HG03139 (cell line): ENCODE measurements around the gene BCL2A1.
A peak's percentile ranks its signal among the peaks of the same experiment; 100 is the strongest.
"Not testable (repeated sequence)": the region's sequence is repeated elsewhere in the genome, so short reads cannot be mapped to it uniquely, and the experiment has no call there.

Source experiments
- ATAC-seq: cut with Tn5 transposase; IDR thresholded peaks from one replicate; pipeline ENCODE4 v1.9.1; 2021; ENCODE audit not compliant: unreplicated experiment

The BCL2A1 gene

DNA sequence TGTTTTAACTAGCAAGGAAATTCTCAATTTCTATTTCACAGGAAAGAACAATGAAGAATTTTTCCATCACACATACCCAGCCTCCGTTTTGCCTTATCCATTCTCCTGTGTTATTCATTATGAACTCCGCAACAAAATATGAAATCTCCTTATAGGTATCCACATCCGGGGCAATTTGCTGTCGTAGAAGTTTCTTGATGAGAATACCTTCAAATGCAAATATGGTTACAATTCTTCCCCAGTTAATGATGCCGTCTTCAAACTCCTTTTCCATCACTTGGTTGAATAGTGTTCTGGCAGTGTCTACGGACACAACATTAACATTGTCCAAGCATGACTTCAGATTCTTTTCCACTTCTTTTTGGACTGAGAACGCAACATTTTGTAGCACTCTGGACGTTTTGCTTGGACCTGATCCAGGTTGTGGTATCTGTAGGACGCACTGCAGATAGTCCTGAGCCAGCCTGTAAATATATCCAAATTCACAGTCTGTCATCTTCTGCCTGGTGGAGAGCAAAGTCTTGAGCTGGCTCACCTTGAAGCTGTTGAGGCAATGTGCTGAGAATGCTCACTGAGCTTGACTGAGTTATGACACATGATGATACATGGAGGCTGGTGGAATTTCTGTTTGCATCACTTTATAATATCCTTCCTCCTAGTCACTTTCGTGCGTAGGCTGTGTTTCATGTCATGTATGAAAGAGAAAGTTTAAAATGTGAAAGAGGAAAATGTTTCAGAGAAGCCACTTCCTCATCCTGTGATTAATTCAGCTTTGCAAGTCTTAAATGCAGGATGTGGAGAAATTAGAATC is at the start of gene BCL2A1:
TSS of gene BCL2A1 (minus strand) at position 573 of the 811 bp plus-strand sequence. CDS start at position 496, 77 bp downstream.
- peak; percentile 63 for ATAC-seq

DNA sequence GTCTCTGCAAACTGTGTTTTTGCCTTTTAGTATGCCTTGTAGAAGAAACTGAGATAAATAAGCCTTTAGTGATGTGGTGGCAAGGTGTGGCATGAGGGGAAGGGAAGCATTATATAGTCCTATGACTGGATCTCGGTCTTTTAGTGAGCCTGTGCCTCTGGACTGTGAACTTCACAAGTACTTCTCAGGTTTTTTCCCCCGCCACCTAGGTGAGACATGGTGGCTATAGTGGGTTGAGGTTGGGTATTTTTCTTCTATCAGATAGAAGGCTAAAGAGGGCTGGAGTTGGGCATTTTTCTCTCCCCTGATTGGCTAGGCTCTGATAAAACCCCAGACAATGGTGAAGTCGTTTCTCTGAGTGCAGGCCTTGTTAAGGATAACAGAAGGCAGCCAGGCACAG is 49.7 kb upstream of the BCL2A1 start:
- no peak for ATAC-seq

DNA sequence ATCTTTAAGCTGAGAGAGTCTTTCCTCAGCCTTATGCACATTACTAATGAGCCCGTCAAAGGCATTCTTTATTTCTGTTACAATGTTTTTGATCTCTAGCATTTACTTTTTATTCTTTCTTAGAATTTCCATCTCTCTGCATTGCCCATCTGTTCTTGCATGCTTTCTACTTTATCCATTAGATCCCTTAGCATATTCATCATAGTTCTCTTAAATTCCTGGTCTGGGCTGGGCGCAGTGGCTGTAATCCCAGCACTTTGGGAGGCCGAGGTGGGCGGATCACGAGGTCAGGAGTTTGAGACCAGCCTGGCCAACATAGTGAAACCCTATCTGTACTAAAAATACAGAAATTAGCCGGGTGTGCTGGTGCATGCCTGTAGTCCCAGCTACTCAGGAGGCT is 49.2 kb upstream of the BCL2A1 start:
- not testable (repeated sequence) for ATAC-seq

DNA sequence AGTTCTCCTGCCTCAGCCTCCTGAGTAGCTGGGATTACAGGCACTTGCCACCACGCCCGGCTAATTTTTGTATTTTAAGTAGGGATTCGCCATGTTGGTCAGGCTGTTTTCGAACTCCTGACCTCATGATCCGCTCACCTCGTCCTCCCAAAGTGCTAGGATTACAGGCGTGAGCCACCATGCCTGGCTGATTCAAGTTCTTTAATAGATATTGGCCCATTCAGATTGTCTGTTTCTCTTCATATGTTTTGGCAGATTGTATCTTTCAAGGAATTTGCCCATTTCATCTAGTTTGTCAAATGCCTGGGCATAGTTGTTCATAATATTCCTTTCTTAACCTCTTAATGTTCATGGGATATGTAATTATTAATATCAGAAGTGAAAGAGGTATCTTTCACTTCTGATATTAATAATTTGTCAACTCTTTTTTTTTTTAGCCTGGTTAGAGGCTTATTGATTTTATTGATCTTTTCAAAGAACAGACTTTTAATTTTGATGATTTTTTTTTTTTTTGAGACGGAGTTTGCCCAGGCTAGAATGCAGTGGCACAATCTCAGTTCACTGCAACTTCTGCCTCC is 48.3 kb upstream of the BCL2A1 start:
- ATAC-seq: no peak

DNA sequence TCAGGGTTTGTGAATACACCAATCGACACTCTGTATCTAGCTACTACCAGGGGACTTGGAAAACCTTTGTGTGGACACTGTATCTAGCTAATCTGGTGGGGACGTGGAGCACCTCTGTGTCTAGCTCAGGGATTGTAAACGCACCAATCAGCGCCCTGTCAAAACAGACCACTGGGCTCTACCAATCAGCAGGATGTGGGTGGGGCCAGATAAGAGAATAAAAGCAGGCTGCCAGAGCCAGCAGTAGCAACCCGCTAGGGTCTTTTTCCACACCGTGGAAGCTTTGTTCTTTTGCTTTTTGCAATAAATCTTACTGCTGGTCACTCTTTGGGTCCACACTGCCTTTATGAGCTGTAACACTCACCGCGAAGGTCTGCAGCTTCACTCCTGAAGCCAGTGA is 46.1 kb upstream of the BCL2A1 start:
- ATAC-seq: not testable (repeated sequence)

DNA sequence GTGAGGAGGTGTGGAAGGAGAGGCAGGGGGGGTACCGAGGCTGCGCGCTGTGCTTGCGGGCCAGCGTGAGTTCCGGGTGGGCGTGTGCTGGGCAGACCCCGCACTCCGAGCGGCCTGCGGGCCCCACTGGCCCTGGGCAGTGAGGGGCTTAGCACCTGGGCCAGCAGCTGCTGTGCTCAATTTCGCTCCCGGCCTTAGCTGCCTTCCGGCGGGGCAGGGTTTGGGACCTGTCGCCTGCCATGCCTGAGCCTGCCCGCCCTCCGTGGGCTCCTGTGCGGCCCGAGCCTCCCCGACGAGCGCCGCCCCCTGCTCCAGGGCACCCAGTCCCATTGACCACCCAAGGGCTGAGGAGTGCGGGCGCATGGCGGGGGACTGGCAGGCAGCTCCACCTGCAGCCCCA is 45.5 kb upstream of the BCL2A1 start:
- not testable (repeated sequence) for ATAC-seq

DNA sequence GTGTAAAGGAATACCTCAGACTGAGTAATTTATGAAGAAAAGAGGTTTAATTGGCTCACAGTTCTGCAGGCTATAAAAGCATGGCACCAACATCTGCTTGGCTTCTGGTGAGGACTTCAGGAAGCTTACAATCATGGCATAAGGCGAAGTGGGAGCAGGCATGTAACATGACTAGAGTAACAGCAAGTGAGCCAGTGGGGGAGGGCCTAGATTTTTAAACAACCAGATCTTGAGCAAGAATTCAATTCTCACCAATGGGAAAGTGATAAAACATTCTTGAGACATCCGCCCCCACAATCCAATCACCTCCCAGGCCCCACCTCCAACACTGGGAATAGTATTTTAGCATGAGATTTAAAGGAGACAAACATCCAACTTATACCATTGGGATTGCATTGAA is 44.2 kb upstream of the BCL2A1 start:
- no peak for ATAC-seq

DNA sequence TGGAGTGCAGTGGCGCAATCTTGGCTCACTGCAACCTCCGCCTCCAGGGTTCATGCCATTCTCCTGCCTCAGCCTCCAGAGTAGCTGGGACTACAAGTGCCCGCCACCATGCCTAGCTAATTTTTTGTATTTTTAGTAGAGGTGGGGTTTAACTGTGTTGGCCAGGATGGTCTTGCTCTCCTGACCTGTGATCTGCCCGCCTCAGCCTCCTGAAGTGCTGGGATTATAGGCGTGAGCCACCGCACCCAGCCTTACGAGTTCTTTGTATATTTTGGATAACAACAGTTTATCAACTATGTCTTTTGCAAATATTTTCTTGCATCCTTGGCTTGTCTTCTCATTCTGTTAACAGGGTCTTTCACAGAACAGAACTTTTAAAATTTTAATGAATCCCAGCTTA is 43.2 kb upstream of the BCL2A1 start:
- not testable (repeated sequence) for ATAC-seq

DNA sequence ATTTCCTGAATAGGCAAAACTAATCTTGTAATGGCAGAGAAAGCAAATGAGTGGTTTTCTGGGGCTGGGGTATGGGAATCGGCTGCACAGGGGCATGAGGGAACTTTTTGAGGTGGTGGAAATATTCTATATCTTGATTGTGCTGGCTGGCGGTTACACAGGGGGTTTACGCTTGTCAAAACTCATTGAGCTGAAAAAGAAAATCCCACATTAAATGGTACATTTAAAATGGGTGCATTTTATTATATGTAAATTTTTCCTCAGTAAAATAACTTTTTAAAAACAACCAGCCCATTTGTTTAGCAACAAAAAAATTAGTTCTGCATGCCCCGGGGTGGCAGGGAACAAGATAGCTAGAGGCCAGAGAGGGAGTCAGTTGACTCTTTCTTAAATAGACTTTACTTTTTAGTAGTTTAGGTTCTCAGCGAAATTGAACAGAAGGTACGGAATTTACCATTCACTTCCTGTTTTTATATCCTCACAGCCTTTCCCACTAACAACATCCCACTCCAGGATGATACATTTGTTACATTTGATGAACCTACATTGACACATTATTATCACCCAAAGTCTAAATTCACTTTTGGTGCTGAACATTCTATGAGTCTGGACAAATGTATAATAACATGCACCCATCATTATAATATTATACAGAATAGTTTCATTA is 41.2 kb upstream of the BCL2A1 start:
- ATAC-seq: no peak

DNA sequence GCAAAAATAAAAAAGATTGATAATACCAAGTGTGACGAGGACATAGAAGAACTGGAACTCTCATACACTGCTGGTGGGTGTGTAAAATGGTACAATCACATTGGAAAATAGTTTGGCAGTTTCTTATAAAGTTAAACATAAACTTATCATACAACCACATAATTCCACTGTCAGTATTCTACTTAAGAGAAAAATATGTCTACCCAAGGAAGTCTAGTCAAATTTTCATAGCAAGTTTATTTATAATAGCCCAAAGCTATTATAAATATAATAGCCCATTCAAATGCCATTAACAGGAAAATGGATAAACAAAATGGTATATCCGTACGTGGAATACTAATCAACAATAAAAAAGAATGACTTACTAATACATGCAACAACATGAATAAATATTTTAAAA is 40.6 kb upstream of the BCL2A1 start:
- no peak for ATAC-seq

DNA sequence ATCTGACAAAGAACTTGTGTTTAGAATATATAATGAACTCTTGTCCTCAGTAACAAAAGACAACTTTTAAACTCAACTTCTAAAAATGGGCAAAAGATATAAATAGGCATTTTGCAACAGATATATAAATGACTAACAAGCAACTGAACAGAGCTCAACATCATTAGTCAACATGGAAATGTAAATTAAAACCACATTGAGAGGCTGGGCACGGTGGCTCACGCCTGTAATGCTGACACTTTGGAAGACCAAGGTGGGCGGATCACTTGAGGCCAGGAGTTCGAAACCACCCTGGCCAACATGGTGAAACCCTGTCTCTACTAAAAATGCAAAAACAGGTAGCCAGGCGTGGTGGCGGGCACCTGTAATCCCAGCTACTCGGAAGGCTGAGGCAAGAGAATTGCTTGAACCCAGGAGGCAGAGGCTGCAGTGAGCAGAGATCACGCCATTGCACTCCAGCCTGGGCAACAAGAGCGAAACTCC is 40.1 kb upstream of the BCL2A1 start:
- not testable (repeated sequence) for ATAC-seq

DNA sequence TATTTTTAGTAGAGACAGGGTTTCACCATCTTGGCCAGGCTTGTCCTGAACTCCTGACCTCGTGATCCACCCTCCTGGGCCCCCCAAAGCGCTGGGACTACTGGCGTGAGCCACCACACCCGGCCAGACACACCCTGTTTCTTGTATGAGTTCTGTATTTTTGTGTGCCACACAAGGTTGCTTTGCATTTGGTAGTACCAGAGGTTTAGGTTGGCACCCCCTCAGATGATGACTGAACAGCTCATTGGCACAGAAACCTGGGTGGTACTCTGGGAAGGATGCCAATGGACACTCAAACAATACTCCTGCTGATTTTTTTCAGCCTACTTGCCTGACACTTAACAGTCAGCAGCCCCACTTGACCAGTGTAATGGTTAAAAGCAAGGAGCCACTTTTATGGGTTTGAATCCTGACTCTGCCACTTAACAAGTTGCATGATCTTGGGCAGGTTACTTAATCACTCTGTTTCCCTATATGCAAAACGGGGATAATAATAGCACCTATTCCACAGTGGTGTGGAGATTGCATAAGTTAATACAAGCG is 39.2 kb upstream of the BCL2A1 start:
- ATAC-seq: no peak

DNA sequence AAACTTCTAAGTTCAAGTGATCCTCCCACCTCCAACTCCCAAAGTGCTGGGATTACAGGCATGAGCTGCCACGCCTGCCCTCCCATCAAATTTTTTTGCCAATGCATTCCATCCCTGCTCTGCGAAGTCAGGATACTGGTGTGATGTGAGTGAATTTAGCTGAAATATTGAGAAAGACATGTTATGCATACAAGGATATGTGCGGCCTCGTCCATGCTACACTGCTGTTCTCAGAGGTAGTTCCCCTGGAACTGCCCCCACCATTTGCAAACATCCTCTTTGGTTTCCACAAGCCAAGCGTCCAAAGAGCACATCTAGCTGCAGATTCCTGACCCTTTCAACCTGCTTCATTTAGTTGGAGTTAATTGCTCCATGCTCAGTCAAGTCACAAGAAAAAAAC is 36.5 kb upstream of the BCL2A1 start:
- ATAC-seq: no peak

DNA sequence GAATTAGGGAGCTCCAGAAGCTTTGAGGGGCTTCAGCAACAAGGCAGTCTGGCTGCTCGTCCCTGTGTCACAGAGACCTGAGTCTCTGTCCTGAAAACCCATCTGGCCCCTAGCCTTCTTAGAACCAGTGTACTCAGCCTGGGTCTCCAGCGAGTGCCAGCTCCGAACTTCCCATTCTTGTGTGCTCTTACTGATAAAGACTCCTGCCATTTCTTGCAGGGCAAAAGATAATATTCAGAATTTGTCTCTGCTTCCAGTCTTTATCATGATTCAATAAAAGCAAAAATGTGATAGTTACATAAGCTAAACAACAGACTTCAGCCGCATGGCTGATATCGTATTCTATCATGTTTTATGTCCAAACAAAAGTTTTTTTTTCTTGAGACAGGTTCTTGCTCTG is 36.0 kb upstream of the BCL2A1 start:
- no peak for ATAC-seq

DNA sequence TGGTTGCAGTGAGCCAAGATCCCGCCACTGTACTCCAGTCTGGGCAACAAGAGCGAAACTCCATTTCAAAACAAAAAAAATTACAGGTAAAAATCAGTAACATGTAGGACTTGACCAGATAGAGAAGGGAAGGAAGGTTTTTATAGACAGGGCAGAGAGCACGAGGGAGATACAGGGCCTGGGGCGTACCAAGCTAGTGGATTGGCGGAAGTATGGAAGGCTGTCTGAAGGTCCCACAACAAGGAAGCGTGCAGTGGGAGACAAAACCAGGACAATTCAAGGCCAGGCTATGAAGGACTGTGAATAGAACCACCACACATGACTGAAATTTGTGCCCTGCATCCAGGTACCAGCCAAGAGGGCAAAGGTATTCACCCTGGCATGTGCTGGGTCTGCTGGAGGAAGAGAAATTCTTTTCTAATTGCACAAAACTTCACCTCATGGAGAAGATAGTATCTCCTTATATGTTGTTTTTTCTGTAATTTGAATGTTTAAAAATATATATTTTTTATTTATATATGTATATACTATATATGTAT is 33.0 kb upstream of the BCL2A1 start:
- ATAC-seq: no peak

DNA sequence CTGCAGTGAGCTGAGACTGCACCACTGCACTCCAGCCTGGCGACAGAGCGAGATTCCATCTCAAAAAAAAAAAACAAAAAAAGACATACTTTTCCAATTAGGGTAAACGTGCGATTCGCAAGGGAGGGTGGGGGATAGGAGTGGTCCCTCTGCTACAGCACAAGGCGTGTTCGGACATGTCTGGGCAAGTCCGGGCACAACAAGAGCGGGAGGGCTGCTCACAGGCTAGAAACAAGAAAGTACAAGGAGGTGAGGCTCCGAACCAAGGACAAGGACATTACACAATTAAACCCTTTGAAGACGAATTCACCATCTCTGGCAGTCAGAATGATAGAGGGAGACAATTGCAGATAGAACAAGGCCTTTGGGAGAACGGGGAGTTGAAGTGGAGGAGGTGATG is 32.2 kb upstream of the BCL2A1 start:
- no peak for ATAC-seq

DNA sequence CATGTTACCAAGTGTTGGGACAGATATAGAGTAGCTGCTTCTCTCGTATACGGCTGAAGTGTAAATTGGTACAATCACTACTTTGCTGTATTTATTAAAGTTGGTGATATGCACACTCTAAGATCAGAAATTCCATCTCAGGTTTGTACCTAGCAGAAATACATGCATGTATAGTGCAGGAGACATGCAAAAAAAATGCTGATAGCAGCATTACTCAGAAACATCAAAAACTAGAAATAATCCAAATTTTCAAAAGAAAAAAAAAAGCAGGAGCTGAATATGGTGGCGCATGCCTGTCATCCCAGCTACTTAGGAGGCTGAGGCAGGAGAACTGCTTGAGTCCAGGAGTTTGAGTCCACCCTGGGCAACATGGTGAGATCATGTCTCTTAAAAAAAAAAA is 31.3 kb upstream of the BCL2A1 start:
- ATAC-seq: no peak

DNA sequence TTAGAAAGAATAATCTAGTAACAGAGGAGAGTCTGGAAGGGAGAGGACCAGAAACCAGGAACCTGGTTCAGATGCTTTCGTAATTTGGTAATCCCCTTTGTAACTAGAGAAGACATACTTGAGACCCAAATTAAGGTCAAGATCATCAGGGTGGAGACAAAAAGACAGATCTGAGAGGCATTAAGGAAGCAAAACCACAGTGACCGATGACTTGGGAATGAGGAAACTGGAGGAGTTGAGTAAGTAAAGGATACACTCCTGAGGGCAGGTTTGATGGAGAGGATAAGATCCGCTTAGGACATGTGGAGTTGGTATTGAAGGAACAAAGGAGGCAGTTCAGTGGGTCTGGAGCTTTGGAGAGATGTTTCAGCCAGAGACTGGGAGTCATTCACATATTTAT is 23.6 kb upstream of the BCL2A1 start:
- ATAC-seq: no peak

DNA sequence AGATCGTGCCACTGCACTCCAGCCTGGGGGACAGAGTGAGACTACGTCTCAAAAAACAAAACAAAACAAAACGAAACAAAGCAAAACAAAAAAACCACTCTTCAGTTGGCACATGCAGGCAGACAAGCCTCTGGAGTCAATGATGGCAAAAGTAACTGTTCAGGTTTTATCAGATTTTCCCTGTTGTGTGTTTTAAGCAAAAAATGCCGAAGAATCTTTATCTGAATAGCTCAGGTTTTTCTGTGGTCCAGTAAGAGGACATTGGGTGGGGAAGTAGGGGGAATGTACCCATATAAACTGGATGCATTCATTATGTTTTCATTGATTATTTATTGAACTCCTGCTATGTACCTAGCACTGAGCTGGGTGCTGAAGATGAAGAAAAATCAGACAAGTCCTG is 20.8 kb upstream of the BCL2A1 start:
- no peak for ATAC-seq

DNA sequence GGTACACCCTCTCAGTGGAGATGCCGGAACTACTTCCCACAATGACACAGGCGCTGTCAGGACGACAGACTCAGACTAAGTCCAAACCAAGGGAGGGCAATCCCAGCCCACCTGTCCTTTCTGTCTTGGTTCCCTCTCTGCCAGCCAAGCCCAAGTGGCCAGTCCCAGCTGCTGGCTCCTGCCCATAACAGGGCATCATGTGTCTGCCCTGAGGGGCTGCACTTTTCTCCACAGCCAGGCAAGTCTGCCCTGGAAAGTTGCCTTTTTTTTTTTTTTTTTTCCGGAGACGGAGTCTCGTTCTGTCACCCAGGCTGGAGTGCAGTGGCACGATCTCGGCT is 20.0 kb upstream of the BCL2A1 start:
- no peak for ATAC-seq

DNA sequence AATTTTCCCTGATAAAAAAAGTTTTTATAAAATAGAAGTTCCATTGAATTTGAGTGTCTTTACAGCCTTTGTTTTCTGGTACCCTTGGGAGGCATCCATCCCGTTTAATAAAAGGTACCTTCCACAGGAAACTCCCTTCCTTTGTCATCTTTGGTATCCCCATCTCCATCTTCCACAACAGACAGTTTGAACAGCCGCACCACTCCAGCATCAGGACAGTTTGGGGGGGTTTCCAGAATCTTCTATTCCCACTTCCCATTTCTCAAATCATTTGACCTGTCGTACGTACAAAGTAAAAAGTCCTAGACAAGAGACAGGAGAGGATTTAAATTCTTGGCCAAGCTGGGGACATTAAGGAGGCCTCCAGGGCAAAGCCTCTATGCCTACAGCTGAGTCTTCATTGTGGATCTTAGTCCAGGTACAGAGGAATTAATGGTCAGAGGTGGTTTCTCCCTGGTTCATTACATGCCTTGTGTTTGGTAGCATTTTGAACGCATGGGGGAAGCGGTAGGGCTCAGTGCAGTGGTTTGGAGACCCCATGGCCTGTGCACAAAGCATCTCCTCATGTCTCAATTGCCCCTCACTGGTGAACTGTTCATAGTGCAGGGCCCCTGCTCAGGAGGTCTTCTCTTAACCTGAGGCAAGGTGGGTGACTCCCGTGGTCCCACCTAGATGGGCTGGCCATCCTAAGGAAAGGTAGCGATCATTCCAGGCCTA is 19.4 kb upstream of the BCL2A1 start:
- no peak for ATAC-seq
